ENCODE measurements around the gene ACSM2B.
"Not testable (repeated sequence)": the region's sequence is repeated elsewhere in the genome, so short reads cannot be mapped to it uniquely, and the experiment has no call there.

ACSM2B gene, protein sequence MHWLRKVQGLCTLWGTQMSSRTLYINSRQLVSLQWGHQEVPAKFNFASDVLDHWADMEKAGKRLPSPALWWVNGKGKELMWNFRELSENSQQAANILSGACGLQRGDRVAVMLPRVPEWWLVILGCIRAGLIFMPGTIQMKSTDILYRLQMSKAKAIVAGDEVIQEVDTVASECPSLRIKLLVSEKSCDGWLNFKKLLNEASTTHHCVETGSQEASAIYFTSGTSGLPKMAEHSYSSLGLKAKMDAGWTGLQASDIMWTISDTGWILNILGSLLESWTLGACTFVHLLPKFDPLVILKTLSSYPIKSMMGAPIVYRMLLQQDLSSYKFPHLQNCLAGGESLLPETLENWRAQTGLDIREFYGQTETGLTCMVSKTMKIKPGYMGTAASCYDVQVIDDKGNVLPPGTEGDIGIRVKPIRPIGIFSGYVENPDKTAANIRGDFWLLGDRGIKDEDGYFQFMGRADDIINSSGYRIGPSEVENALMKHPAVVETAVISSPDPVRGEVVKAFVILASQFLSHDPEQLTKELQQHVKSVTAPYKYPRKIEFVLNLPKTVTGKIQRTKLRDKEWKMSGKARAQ

DNA sequence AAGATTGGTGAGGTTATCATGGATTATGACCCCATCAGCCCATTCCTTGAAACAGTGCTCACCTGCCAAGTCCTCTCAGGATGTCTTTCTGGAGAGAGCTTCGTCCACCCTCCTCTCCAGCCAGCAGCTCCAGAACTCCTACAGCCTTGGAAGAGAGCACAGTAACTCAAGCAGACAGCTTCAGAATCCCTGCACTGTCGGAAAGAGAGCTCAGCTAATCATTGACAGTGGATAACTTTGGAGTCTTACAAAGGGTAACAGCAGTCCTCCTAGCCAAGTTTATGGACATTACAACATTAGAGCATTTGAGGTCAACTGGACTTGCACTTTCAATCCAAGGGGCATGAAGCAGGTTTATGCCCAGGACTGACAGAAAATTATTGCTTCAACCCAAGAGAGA lies at the start of gene ACSM2B:
ACSM2B (minus strand) TSS at position 223 of the 400 bp plus-strand sequence. CDS start 11,522 bp downstream, outside the sequence.
- not testable (repeated sequence) for DNase-seq

DNA sequence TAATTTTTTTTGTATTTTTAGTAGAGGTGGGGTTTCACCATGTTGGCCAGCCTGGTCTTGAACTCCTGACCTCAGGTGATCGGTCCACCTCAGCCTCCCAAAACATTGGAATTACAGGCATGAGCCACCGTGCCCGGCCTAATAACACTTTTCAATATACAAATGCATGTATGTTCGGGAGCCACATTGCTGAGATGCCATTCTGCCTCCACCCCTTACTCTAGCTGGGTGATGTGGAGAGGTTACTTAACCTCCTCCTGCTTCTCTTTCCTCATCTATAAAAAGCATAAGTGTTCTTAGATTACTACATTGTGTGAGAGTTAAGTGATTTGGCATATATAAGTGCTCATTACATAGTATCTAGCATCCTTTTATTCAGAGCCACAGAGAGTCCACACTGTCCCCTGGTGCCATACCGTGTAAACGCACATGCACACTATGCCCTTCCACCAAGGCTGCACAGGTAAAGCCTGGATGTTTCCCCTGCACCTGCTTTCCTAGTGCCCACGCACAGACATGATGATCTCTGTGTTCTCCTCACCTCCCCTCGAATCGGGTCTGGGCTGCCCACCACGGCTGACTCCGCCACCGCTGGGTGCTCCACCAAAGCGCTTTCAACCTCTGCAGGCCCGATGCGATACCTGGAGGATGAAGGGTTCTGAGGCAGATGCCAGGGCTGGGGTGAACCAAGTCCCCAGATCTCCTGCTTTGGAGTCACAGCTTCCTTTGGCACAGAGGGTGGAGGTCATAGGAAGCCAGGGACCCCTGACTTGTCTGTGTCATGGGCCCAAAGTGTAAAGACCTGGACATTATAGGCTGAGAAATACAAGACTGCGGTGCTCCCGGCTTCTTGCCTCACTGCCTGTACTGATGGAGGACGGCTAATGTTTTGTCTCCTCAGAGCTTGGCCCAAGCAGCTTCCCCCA lies 49.0 kb upstream of the ACSM2B start:
- no peak for DNase-seq

DNA sequence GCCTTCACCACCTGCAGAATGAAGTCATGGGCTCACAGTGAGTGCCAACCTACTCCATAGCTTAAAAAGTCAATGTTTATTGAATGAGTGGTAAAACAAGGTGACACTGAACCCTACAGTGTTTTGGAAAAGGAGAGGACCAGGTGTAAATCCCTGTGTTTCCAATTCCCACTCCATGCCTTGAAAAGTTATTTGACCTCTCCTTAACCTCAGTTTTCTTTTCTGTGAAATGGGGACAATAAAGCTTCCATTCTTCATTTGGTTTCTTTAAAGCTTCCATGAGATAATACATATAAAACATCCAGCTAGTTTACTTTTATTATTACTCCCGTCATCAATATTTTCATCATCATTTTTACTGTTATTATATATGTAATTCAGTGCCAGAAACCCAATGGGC lies 48.0 kb upstream of the ACSM2B start:
- DNase-seq, result no peak

DNA sequence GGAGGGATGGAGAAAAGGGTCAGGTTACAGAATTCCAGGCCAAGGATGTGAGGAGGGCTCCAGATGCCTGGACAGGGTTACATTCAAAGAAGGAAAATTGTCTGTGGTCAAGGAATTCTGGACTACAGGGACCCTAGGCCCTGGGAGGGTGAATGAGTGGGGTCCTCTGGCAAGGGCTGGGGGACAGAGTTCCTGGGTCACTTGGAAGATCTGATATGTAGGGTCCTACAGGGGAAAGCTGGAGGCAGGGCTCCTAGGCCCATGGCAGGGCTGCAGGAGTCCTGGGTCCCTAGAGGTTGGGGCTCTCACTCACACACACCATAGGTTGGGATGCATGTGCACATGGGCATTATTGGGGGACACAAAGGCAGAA lies 46.3 kb upstream of the ACSM2B start:
- no peak for DNase-seq

DNA sequence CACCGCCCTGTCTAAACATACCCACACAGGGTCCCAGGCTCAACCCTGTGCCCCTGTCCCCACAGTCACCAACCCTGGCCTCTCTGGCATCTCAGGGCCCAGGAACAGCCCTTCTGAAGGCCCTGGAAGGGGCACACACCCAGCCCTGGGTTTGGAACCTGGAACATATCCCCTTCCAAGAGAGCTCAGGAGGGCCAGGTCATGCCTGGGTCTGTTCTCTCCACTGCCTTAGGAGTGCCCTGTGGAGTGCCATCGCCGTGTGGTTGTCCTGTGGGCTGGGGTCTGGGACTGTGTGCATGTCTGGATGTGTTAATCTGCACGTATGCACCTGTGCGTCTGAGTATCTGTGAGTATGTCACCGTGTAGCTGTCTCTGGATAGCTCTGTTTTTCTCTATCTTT lies 45.2 kb upstream of the ACSM2B start:
- DNase-seq, result no peak

DNA sequence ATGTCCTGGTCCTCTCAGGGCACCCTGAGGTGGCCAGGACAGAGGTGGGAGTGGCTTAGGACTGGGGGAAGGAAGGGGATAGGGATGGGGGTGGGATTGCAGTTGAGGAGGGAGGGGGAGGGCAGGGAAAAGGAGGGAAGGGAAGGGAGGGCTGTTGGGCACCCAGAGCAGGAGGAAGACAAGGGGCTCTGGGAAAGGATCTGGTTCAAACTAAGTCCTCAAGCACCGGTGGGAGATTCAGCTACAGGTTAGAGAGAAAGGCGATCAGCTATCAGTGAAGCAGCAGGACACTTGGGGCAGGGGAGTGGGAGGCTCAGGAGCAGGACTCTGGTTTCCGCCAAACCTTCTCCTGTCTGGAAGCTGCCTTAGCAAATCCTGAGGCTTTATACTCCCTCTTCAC lies 44.6 kb upstream of the ACSM2B start:
- DNase-seq, result no peak

DNA sequence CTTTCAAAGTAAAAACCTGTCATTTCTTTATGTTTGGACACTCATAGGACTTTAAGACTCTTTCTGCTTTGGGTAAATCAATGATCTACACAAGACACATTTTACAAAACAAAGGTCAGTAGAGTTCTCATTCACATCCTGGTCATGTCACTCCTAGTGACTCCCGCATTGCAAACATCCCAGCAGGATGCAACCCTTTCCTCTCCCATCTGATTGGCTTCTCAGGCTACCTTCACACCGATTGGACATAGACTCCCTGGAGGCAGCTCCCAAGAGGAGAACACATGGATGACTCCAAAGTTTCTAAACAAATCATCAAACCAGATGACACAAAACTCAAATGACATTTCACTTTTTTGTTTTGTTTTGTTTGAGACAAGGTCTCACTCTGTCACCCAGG lies 43.8 kb upstream of the ACSM2B start:
- DNase-seq, result no peak

DNA sequence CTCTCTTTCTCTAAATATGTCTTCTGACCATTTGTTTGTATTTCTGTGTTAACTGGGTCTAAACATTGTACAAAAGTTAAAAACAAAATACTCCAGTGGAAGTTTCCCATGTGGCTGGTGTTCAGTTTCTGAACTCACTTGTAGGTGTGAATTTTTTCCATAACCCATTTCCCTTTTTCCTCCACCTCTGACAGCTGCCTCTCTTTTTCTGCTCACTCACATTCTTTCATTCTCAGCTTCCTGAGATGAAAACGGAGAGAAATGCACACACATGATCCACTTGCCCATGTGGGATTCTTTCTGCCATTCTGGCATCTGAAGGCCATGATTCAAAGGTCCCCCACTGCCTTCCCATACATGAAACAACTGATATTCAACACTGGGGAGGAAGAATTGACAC lies 41.1 kb upstream of the ACSM2B start:
- no peak for DNase-seq

DNA sequence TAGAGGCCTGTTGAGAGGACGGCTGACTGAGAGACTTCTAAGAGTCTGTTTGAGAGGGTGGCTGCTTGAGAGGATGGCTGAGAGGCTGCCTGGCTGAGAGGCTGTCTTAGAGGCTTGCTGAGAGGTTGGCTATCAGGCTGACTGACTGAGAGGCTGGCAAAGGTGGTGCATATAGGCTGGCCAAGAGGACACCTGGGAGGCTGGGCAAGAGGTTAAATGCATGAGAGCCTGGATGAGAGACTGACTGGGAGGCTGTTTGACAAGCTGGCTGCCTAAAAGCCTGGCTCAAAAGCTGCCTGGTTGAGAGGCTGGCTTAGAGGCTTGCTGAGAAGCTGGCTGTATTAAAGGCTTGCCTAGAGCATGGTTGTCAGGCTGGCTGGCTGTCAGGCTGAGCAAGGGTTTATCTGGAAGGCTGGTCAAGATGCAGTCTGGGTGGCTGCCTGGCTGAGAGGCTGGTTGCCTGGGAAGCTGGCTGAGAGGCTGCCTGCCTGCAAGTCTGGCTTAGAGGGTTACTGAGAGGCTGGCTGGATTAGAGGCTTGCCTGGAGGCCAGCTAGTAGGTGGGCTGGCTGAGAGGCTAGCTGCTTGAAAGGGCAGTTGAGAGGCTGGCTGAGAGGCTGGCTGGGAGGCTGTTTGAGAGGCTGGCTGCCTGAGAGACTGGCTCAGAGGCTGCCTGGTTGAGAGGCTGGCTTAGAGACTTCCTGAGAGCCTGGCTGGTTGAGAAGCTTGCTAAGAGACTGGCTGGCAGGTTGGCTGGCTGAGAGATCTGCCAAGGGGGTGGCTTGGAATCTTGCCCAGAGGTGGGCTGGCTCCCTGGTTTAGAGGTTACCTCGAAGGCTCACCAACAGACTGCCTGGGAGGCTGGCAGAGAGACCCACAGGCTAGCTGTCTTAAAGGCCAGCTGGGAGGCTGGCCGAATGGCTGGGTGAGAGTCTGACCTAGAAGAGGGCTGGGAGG lies 38.3 kb upstream of the ACSM2B start:
- DNase-seq, result no peak

DNA sequence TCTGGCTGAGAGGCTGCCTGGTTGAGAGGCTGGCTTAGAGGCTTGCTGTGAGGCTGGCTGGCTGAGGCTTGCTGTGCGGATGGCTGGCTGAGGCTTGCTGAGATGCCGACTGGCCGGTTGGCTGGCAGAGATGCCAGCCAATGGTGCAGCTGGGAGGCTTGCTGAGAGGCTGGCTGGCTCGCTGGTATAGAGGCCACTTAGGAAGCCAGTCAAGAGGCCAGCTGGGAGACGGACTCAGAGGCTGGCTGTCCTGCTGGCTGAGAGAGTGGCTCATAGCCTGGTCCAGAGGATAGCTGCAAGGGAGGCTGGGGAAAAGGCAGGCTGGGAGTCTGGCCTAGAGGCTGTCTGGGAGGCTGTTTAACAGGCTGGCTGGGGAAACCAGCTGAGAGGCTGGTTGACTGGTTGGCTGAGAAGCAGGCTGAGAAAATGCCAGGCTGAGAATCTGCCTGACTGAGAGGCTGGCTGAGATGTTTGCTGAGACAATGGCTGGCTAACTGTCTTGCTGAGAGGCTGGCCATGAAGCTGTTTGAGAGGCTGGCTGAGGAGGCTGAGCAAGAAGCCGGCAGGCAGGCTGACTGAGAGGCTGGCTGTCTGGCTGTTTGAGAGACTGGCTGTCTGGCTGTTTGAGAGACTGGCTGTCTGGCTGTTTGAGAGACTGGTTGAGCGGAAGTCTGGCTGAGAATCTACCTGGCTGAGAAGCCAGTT lies 37.5 kb upstream of the ACSM2B start:
- no peak for DNase-seq

DNA sequence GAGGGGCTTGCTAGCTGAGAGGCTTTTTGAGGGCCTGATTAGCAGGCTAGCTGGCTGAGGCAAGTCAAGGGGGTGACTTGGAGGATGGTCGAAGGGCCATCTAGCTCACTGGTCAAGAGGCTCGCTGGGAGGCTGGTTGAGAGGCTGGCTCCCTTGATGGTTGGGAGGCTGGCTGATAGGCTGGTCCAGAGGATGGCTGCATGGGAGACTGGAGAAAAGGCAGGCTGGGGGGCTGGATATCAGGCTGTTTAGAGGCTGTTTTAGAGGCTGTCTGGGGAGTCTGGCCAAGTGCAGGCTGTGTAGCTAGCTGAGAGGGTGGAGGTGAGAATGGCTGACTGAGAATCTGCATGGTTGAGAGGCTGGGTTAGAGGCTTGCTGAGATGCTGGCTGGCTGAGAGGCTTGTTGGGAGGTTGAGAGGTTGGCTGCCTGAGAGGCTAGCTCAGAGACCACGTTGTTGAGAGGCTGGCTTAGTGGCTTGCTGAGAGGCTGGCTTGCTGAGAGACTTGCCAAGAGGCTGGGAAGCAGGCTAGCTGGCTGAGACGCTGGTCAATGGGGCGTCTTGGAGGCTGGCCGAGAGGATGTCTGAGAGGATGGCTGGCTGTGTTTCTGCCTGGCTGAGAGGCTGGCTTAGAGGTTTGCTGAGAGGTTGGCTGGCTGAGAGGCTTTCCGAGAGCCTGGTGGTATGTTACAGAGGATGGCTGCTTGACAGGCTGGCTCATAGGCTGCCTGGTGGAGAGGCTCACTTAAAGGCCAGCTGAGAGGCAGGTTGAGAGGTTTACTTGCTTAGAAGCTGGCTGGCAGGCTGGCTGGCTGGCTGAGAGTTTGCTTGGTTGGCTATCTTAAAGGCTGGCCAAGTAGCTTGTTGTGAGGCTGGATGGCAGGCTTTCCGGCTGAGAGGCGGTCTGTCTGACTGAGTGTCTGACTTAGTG lies 36.6 kb upstream of the ACSM2B start:
- no peak for DNase-seq

DNA sequence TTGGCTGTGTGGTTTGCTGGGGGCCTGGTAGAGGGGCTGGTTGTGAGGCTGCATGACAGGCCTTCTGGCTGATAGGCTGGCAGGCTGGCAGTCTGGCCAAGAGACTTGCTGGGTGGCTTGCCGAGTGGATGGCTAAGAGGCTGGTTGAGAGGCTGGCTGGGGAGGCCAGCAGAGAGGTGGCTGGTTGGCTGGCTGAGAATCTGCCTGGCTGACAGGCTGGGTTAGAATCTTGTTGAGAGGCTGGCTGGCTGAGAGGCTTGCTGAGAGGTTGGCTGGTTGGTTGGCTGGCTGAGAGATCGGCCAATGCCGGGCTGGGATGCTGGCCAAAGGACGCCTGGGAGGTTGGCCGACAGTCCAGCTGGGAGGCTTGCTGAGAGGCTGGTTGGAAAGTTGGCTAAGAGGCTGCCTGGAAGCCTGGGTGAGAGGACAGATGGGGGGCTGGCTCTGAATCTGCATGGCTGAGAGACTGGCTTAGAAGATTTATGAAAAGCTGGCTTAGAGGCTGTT lies 35.9 kb upstream of the ACSM2B start:
- DNase-seq, result no peak

DNA sequence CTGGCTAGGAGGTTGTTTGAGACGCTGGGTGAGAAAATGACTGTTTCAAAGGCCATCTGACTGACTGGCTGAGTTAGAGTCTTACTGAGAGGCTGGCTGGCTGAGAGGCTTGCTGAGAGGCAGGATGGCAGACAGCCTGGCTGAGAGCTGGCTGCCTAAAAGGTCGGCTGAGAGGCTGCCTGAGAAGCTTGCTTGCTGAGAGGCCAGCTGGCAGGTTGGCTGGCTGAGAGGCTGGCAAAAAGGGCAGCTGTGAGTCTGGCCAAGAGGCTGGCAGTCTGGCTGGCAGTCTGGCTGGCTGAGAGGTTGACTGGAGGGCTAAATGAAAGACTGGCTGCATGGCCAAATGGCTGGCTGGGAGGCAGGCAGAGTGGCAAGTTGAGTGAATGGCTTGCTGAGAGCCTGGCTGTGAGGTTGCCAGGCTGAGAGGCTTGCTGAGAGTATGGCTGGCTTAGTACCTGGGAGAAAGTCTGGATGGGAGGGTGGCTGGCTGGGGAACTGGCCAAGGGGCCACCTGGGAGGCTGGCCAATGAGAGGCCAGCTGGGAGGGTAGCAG lies 35.3 kb upstream of the ACSM2B start:
- DNase-seq, result no peak

DNA sequence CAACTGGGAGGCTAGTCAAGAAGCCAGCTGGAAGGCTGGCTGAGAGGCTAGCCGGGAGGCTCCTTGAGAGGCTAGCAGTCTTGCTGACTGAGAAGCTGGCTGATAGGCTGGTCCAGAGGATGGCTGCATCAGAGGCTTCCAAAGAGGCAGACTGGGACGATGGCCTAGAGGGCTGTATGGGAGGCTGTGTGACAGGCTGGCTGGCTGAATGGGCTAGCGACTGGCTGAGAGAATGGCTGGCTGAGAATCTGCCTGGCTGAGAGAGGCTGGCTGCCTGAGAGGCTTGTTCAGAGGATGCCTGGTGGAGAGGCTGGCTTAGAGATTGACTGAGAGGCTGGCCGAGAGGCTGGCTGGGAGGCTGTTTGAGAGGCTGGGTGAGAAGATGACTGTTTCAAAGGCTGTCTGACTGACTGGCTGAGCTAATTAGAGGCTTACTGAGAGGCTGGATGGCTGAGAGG lies 34.8 kb upstream of the ACSM2B start:
- no peak for DNase-seq

DNA sequence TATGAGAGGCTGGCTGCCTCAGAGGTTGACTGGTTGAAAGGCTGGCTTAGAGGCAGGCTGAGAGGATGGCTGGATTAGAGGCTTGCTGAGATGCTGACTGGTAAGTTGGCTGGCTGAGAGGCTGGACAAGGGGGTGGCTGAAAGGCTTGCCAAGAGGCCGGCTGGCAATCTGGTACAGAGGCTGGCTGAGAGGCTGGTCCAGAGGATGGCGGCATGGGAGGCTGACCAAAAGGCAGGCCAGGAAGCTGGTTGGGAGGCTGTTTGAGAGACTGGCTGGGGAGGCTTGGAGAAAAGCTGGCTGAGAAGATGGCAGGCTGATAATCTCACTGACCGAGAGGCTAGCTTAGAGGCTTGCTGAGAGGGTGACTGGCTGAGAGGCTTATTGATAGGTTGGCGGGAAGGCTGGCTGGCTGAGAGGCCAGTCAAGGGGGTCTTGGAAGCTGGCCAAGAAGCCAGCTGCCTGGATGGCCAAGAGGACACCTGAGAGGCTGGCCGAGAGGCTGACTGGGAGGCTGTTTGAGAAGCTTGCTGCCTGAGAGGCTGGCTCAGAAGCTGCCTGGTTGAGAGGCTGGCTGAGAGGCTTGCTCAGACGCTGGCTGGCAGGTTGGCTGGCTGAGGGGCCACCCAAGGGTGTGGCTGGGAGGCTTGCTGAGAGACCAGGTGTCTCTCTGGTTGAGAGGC lies 34.2 kb upstream of the ACSM2B start:
- no peak for DNase-seq

DNA sequence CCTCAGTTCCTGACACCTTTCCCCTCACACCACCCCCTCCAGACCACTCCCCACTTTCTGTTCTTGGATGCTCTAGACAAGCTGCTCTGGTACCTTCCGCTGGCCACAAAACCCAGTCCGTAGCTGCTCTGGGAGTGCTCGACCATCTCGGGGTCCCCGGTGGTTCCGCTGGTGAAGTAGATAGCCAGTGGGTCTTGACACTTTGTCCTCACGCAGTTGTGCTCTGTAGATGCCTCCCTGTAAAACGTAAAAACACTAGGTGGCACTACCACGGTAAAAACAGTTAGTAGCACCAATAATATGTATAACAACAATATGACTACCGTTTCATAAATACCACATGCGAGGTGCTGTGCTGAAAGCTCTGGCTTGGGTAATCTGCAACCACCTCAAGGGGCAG lies 26.0 kb upstream of the ACSM2B start:
- not testable (repeated sequence) for DNase-seq

DNA sequence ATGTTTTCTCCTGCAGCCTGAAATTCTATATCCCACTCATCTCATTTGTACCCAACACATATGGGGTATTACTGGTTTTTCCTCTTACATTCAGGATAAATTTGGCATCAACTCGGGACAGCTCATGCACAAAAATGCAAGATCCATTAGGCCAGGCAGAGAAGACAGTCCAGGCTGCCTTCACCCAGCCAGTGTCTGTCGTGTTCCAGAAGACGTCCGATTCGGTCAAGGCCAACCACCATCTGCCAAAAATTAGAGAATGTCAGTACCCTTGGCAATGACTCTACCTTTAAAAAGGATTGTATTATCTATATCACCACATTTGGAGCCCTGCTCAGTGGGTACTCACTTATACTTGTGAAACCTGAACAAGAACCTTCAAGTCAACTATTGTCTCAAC lies 23.3 kb upstream of the ACSM2B start:
- DNase-seq, result not testable (repeated sequence)

DNA sequence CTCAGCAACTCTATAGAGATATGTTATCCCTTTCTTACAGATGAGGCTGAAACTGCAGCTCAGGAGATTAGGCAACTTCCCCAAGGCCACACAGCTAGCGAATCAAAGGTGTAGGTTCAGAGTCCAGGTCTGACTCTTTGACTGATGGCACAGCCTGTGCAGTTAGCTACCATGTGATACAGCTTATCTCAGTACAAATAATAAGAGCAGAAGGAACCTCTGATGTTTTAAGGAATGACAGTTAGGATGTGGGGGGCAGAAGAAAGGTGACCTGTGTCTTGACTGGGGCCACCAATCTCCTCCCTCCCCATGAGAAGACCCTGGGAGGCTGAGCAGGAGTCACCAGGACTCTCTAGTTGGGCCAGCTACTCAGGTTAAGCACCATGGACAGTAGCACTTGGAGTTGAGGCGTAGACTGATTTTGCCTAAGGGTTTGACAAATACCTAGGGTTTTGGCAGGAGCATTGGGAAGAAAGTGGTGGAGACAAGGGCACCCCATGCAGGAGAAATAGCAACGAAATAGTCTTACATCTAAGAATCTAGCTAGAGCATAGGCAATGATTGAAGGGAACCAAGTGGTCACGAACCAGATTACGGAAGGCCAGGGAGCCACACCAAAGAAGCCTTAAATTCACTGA lies 22.8 kb upstream of the ACSM2B start:
- no peak for DNase-seq

DNA sequence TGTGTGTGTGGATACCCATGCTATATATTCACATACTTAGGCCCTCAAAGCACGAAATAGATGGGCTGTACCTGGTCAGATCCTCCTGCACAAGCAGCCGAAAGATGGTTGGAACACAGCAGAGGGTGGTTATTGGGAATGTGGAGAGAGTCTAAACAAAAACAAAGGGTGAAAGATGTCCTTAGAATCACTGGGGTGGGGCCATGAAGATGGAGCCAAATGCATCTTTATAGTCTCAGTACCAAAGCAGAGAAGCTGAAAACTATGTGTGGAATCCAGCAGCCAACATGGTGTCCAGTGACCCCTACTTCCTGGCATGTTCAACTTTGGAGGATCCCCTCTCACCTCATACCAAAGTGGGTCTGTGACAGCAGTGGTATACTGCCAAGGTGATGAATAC lies 19.5 kb upstream of the ACSM2B start:
- DNase-seq, result not testable (repeated sequence)

Measured in CD4-positive, alpha-beta T cell treated with Interleukin-17A for 1 hour (primary cell).